Measurements from ENCODE around the gene NDFIP2. TPM values are rescaled to one million over a fixed set of nuclear protein-coding genes. Genes with fewer than 3 reads are reported as not detected.

Gene NDFIP2
- total RNA-seq, 1 donor, result 41.0 TPM

GRCh38 chr13:79457390-79457789 is 23.6 kb upstream of the NDFIP2 start:
- H3K4me3 ChIP-seq (ENCODE audit: low read depth, low read length), result no peak overlapping the region
- DNase-seq (ENCODE audit: low read depth), result no peak
- TF ChIP-seq CTCF (IDR thresholded peaks at IDR 0.05; ENCODE audit: insufficient read depth, low read length), result no peak

GRCh38 chr13:79457948-79458347 is 23.0 kb upstream of the NDFIP2 start:
- no peak for TF ChIP-seq CTCF (IDR thresholded peaks at IDR 0.05; ENCODE audit: insufficient read depth, low read length)
- H3K4me3 ChIP-seq (ENCODE audit: low read depth, low read length), result no peak overlapping the region
- peak; percentile 44 for DNase-seq (ENCODE audit: low read depth)

GRCh38 chr13:79458436-79458835 is 22.5 kb upstream of the NDFIP2 start:
- H3K4me3 ChIP-seq (ENCODE audit: low read depth, low read length), result no peak overlapping the region
- no peak for DNase-seq (ENCODE audit: low read depth)

GRCh38 chr13:79459906-79460305 is 21.0 kb upstream of the NDFIP2 start:
- no peak for DNase-seq (ENCODE audit: low read depth)
- no peak for TF ChIP-seq CTCF (IDR thresholded peaks at IDR 0.05; ENCODE audit: insufficient read depth, low read length)
- no peak overlapping the region for H3K4me3 ChIP-seq (ENCODE audit: low read depth, low read length)

More at GRCh38 chr13:79458436-79458835, 22.5 kb upstream of the NDFIP2 start:
- no peak for TF ChIP-seq CTCF (IDR thresholded peaks at IDR 0.05; ENCODE audit: insufficient read depth, low read length)

- no peak for DNase-seq (ENCODE audit: low read depth)
- no peak overlapping the region for H3K4me3 ChIP-seq (ENCODE audit: low read depth, low read length)
- no peak for TF ChIP-seq CTCF (IDR thresholded peaks at IDR 0.05; ENCODE audit: insufficient read depth, low read length)
Measured at GRCh38 chr13:79462895-79463294, 18.1 kb upstream of the NDFIP2 start.

- H3K4me3 ChIP-seq (ENCODE audit: low read depth, low read length), result no peak overlapping the region
- DNase-seq (ENCODE audit: low read depth), result no peak
- TF ChIP-seq CTCF (IDR thresholded peaks at IDR 0.05; ENCODE audit: insufficient read depth, low read length), result no peak
Measured at GRCh38 chr13:79463604-79464003, 17.4 kb upstream of the NDFIP2 start.

- TF ChIP-seq CTCF (IDR thresholded peaks at IDR 0.05; ENCODE audit: insufficient read depth, low read length), result no peak
- no peak overlapping the region for H3K4me3 ChIP-seq (ENCODE audit: low read depth, low read length)
- no peak for DNase-seq (ENCODE audit: low read depth)
Measured at GRCh38 chr13:79466872-79467271, 14.1 kb upstream of the NDFIP2 start.
